Activated T-cell treated with anti-CD3 and anti-CD28 coated beads, Interleukin-2, amount 50 U/mL, for 48 hours (primary cell): ENCODE measurements around the gene SMTNL2.

ENCODE experiments used
- DNase-seq, 2 experiments: peaks; one replicate each; pipeline ENCODE4 v3.0.0-alpha.2; 2020

Gene SMTNL2

GRCh38 chr17:4584101-4584916, at the start of gene SMTNL2:
SMTNL2 (plus strand) TSS chr17:4584529; CDS start chr17:4584606, 77 bp downstream.
- DNase-seq, result peak; percentile 34 to 44

GRCh38 chr17:4534928-4535666, 49.2 kb upstream of the SMTNL2 start:
- peak; percentile 35 to 40 for DNase-seq

- no peak for DNase-seq
Observed at GRCh38 chr17:4535667-4536258, 48.6 kb upstream of the SMTNL2 start.

- DNase-seq, result no peak
Observed at GRCh38 chr17:4536259-4536741, 48.0 kb upstream of the SMTNL2 start.

DNA sequence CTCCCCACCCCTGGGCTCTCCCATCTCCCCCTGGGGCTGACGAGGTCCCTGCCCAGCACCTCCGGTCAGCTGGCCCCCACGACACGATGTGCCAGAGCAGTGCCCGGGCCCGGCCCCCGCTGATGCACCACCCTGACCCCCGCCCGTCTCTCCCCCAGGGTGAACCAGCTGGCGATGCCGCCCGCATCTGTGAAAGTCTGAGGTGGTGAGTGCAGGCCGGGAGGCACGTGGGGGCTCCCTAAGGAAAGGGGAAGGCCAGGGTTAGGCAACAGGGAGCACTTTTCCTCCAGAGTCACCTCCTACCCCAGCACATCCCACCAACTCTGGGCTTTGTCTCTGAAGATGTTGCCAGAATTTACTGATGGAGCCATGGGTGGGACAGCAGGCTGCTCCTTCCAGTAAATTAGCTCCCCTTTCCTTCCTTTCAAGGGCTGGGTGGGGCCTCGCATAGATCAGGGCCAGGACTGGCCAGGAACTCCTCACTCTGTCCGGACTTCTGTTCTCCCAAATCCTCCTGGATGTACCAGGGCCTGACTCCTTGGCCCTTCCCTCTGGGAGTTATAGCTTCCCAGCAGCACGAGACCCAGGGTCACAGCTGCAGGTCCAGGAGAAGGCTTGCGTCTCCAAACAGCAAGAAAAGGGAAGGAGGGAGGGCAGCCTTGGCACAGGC, 47.5 kb upstream of the SMTNL2 start:
- no peak for DNase-seq

- DNase-seq, result no peak
Observed at GRCh38 chr17:4537451-4538235, 46.7 kb upstream of the SMTNL2 start.

GRCh38 chr17:4538236-4539002, 45.9 kb upstream of the SMTNL2 start:
- no peak for DNase-seq

- no peak for DNase-seq
Observed at GRCh38 chr17:4539025-4539424, 45.3 kb upstream of the SMTNL2 start.

DNA sequence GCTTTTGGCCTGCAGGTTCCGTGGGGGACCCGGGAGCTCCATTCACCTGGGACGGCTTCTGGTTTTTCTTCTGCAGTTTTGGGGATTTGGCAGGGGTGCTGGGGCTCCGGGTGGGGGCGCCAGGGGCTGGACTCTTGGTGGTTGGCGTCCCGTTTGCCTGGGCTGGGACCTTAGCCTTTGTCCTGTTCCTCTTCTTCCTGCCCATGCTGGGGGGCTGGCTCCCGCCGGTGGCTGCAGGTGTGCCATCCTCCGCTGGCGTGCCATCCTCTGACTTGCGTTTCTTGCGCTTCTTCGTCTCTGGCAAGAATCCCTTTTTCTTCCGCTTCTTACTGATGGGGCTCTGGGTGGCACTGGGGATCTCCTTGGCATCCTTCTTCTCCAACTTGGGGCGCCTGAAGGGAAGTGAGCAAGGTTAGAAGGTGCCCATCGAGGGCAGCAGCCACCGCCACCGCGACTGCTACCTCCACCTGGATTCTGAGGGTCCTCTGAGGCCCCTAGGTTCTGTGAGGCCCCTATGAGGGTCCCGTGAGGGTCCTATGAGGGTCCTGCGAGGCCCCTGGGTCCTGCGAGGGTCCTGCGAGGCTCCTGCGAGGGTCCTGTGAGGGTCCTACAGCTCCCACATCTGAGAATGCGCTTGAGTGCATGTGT, 44.6 kb upstream of the SMTNL2 start:
- no peak for DNase-seq

GRCh38 chr17:4540224-4540651, 44.1 kb upstream of the SMTNL2 start:
- no peak for DNase-seq

GRCh38 chr17:4540687-4541327, 43.5 kb upstream of the SMTNL2 start:
- no peak for DNase-seq

- no peak for DNase-seq
Observed at GRCh38 chr17:4541328-4542002, 42.9 kb upstream of the SMTNL2 start.

GRCh38 chr17:4542003-4542725, 42.2 kb upstream of the SMTNL2 start:
- DNase-seq, result no peak

GRCh38 chr17:4542726-4543191, 41.6 kb upstream of the SMTNL2 start:
- DNase-seq, result no peak

- no peak for DNase-seq
Observed at GRCh38 chr17:4543557-4544026, 40.7 kb upstream of the SMTNL2 start.

DNA sequence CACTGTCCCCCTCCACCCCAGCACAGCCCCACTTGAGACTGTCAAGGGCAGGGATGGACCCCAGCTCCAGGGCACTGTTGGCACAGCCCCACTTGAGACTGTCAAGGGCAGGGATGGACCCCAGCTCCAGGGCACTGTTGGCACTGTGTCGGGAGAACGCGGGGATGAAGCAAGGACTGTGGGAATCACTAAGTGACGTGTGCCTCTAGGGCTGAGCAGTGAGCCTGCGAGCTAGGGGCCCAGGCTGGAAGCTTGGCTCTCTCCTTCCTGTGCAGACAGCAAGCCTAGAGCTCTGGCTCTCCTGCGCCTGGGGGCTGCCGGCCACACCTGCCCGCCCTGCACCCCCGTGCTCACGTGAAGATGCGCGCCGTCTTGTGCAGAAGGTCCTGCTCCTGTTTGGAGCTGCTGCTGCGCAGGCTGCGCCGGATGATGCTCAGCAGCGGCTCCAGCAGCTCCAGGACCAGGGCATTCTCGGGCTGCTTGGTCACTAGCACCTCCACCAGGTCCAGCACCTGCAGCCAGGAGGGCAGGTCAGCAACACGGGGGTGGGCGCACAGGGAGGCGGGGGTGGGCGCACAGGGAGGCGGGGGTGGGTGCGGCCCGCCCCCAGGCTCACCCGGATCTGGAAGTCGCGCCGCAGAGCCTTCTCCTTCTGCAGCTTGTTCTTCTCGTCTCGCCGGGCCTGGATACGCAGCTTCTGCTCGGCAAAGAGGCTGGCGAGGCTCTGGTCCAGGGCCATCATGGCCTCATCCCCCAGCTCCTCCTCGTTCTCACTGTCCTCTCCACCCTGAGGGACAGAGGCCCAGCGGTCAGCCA, 40.0 kb upstream of the SMTNL2 start:
- no peak for DNase-seq

- no peak for DNase-seq
Observed at GRCh38 chr17:4544951-4545216, 39.4 kb upstream of the SMTNL2 start.
